ENCODE measurements around the gene HEXD.

DNA sequence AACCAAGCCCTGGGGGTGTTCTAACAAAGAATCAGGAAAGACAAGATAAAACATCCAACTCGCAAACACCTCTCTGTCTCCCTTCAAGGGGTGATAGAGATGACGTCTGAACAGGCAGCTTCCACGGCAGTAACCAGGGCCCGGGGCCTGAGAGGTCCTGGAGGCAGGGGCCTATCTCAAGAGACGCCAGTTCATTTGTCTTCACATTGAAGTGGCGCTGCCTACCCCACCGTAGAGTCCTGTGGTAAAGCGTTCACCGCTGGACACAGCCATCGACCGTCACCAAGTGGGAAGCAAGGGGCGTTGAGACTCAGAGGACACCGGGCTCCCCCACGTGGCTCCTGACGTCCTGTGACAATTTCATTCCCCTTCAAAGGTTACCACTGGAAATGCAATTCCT lies 25.2 kb upstream of the HEXD start:
- TF ChIP-seq POLR2A (IDR thresholded peaks at IDR 0.05) (no peak), CTCF (IDR thresholded peaks at IDR 0.05) (no peak), EP300 (IDR thresholded peaks at IDR 0.05) (no peak), POLR2AphosphoS5 (IDR thresholded peaks at IDR 0.05) (no peak)
